NCI-H146 treated with DMSO at 0.1 percent for 48 hours (cell line): Measurements from ENCODE around the gene MTFR1L.
"Not testable (repeated sequence)": the region's sequence is repeated elsewhere in the genome, so short reads cannot be mapped to it uniquely, and the experiment has no call there.

Experiments used
- DNase-seq: peaks from one replicate; lab custom pipeline; 2025; ENCODE audit not compliant: unreplicated experiment; lab: John Stamatoyannopoulos, UW

The MTFR1L gene

GRCh38 chr1:25825605-25826004, 5.9 kb downstream of the MTFR1L start:
- DNase-seq: no peak

- DNase-seq: no peak
Observed at GRCh38 chr1:25826571-25826970, 6.8 kb downstream of the MTFR1L start.

GRCh38 chr1:25828491-25828890, 8.7 kb downstream of the MTFR1L start:
- no peak for DNase-seq

GRCh38 chr1:25829046-25829445, 9.3 kb downstream of the MTFR1L start:
- no peak for DNase-seq

GRCh38 chr1:25831569-25832196, 11.9 kb downstream of the MTFR1L start:
- DNase-seq: no peak

GRCh38 chr1:25832336-25833037, 12.7 kb downstream of the MTFR1L start:
- DNase-seq: no peak

GRCh38 chr1:25833158-25833557, 13.4 kb downstream of the MTFR1L start:
- DNase-seq: no peak

GRCh38 chr1:25834894-25835293, 15.1 kb downstream of the MTFR1L start:
- no peak for DNase-seq

- DNase-seq: no peak
Observed at GRCh38 chr1:25836695-25837094, 16.9 kb downstream of the MTFR1L start.

- peak; percentile 3 for DNase-seq
Observed at GRCh38 chr1:25837262-25837875, 17.6 kb downstream of the MTFR1L start.

GRCh38 chr1:25839808-25840207, 20.1 kb downstream of the MTFR1L start:
- DNase-seq: not testable (repeated sequence)

- no peak for DNase-seq
Observed at GRCh38 chr1:25843483-25843882, 23.7 kb downstream of the MTFR1L start.

GRCh38 chr1:25844536-25845337, 25.0 kb downstream of the MTFR1L start:
- DNase-seq: no peak

- no peak for DNase-seq
Observed at GRCh38 chr1:25845664-25846063, 25.9 kb downstream of the MTFR1L start.

GRCh38 chr1:25847929-25848328, 28.2 kb downstream of the MTFR1L start:
- no peak for DNase-seq

- no peak for DNase-seq
Observed at GRCh38 chr1:25848531-25848930, 28.8 kb downstream of the MTFR1L start.

- no peak for DNase-seq
Observed at GRCh38 chr1:25854554-25854953, 34.8 kb downstream of the MTFR1L start.

- no peak for DNase-seq
Observed at GRCh38 chr1:25856856-25857255, 37.1 kb downstream of the MTFR1L start.

GRCh38 chr1:25858494-25858893, 38.7 kb downstream of the MTFR1L start:
- DNase-seq: no peak

- peak; percentile 27 for DNase-seq
Observed at GRCh38 chr1:25858906-25859789, 39.4 kb downstream of the MTFR1L start, which contains the start of gene AUNIP. Gene AUNIP, minus strand, starts transcription at chr1:25859457. Its CDS starts 100 bp downstream, at chr1:25859357.
